HG03342 (cell line): Measurements from ENCODE around the gene GAPT.
"Not testable (repeated sequence)": the region's sequence is repeated elsewhere in the genome, so short reads cannot be mapped to it uniquely, and the experiment has no call there.

ENCODE experiments used
- ATAC-seq: cut with Tn5 transposase; IDR thresholded peaks from one replicate; pipeline ENCODE4 v1.9.1; 2021; ENCODE audit warnings: mild to moderate bottlenecking, moderate library complexity; ENCODE audit not compliant: unreplicated experiment

Gene GAPT

GRCh38 chr5:58503390-58504046 is 12.3 kb downstream of the GAPT start:
- ATAC-seq: no peak

DNA sequence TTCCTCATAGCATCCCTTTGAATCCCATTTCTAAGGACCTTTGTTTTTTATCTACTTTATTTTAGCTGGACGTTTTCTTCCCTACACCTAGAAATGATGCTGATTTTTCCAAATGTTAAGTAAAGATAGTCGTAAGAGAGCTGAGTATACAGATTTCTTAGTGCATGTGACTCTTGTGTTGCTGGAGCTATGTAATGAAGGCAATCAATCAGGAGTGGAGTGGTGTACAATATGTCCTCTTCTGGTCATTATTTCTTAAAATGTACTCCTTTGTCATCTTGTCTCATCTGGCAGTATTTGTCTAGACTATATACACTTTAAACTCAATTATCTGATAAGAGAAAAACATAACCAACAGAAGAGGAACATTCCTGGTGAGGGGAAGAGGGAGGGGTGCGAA is 13.5 kb downstream of the GAPT start:
- ATAC-seq: no peak

- no peak for ATAC-seq
Measured at GRCh38 chr5:58505502-58505901, 14.3 kb downstream of the GAPT start.

DNA sequence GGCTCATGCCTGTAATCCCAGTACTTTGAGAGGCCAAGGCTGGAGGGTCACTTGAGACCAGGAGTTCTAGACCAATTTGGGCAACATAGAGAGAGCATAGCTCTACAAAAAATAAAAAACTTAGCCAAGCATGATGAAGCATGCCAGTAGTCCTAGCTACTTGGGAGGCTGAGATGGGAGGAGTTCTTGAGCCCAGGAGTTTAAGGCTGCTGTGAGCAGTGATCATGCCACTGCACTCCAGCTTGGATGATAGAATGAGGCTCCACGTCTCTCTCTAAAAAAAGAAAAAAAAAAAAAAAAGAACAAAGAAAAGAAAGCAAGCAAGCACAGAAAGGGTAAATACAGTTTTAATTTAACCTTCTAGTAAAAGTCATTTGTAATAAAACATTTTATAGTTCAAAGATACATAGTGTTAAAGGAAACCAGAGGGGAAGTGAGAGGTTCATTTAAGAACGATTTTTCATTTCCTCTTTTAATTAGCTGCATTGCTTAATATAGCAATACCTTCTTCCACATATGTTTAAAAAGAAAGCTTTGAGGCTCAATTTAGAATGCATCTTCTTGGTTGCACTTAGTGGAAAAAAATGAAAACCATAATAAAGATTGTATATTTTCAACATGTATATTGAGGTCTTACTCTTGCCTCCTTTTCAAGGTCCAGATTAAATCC is 14.9 kb downstream of the GAPT start:
- ATAC-seq: peak; percentile 61

DNA sequence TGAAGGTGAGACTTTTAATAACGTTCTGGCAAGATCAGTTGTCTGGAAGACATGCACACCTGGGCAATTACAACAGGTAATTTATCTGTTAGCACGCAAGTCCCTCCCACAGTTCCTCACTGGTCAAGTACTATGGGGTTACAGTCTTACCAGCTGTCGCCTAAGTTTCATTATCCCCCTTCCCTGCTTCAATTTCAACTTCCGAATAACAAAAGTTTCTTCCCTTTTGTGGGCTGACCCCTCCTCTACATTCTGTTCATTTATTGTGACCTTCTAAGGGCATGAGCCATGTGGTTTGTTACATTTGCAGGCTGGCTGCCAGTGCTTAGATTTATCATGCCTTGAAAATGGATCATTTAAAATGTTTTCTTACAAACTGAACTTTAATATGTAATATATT is 16.5 kb downstream of the GAPT start:
- no peak for ATAC-seq

DNA sequence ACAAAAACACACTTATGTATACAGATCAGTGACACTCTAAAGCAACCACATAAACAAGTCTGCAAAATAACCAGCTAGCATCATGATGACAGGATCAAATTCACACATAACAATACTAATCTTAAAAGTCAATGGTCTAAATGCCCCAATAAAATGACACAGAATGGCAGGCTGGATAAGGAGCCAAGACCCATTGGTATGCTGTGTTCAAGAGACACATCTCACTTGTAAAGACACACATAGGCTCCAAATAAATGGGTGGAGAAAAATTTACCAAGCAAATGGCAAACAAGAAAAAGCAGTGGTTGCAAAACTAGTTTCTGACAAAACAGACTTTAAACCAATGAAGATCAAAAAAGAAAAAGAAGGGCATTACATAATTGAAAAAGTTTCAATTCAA is 26.0 kb downstream of the GAPT start:
- ATAC-seq: no peak

- no peak for ATAC-seq
Measured at GRCh38 chr5:58523956-58524355, 32.7 kb downstream of the GAPT start.

- no peak for ATAC-seq
Measured at GRCh38 chr5:58524571-58524970, 33.3 kb downstream of the GAPT start.

DNA sequence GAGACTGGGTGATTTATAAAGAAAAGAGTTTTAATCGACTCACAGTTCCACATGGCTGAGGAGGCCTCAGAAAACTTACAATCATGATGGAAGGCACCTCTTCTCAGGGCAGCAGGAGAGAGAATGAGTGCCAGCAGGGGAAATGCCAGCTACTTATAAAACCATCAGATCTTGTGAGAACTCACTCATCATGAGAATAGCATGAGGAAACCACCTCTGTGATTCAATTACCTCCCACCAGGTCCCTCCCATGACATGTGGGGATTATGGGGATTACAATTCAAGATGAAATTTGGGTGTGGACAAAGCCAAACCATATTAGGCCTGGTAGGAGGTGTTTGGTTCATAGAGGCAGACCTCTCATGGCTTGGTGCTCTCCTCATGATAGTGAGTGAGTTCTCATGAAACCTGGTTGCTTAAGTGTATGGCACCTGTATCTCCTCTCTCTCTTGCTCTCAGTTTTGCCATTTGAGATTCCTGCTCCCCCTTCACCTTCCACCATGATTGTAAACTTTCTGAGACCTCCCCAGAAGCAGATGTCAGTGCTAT is 39.8 kb downstream of the GAPT start:
- ATAC-seq: no peak

DNA sequence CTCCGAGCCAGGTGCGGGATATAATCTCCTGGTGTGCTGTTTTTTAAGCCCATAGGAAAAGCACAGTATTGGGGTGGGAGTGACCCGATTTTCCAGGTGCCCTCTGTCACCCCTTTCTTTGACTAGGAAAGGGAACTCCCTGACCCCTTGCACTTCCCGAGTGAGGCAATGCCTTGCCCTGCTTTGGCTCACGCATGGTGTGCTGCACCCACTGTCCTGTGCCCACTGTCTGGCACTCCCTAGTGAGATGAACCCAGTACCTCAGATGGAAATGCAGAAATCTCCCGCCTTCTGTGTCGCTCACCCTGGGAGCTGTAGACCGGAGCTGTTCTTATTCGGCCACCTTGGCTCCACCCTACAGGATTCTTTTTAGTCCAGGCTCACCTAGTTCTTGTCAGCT is 50.7 kb downstream of the GAPT start:
- ATAC-seq: not testable (repeated sequence)

GRCh38 chr5:58542709-58543108 is 51.5 kb downstream of the GAPT start:
- ATAC-seq: no peak

DNA sequence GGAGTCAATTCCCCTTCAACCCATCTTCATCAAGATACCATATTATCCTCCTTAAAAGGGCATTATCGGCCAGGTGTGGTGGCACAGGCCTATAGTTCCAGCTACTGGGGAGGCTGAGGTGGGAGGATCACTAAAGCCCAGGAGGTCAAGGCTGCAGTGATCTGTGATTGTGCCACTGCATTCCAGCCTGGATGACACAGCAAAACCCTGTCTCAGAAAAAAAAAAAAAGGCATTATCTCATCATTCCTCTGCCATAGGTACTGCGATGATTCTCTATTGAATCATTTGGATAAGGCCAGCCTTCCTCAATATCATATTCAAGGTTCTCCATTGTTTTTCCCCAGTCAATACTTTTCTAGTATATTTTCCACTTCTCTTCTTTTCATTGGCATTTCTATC is 52.5 kb downstream of the GAPT start:
- ATAC-seq: no peak

- no peak for ATAC-seq
Measured at GRCh38 chr5:58544195-58544594, 53.0 kb downstream of the GAPT start.

GRCh38 chr5:58544926-58545325 is 53.7 kb downstream of the GAPT start:
- no peak for ATAC-seq

GRCh38 chr5:58545912-58546311 is 54.7 kb downstream of the GAPT start:
- ATAC-seq: peak; percentile 99
